PFSK-1 (cell line): ENCODE results near the gene NACC2.

Source experiments
- POLR2AphosphoS5 ChIP-seq: IDR thresholded peaks from 2 replicates; pipeline ENCODE4 v1.6.1; 2012; ENCODE audit warnings: low read depth, mild to moderate bottlenecking, control low read depth, low read length, moderate library complexity
- TAF1 ChIP-seq: IDR thresholded peaks from 2 replicates; pipeline ENCODE4 v1.6.1; 2012; ENCODE audit warnings: low read length, control low read depth, borderline replicate concordance; ENCODE audit not compliant: insufficient read depth
- TF ChIP-seq, protein P1 (sequence below), 2 experiments: IDR thresholded peaks; 2 replicates each; pipeline versions ENCODE4 v1.6.1 to v1.8.0; 2011 to 2012; ENCODE audit warnings: low read depth in 2 of 2, low read length in 2 of 2, control low read depth in 1 of 2, inconsistent platforms in 1 of 2, mild to moderate bottlenecking in 1 of 2, moderate library complexity in 1 of 2; ENCODE audit not compliant: insufficient read depth in 1 of 2

DNA sequence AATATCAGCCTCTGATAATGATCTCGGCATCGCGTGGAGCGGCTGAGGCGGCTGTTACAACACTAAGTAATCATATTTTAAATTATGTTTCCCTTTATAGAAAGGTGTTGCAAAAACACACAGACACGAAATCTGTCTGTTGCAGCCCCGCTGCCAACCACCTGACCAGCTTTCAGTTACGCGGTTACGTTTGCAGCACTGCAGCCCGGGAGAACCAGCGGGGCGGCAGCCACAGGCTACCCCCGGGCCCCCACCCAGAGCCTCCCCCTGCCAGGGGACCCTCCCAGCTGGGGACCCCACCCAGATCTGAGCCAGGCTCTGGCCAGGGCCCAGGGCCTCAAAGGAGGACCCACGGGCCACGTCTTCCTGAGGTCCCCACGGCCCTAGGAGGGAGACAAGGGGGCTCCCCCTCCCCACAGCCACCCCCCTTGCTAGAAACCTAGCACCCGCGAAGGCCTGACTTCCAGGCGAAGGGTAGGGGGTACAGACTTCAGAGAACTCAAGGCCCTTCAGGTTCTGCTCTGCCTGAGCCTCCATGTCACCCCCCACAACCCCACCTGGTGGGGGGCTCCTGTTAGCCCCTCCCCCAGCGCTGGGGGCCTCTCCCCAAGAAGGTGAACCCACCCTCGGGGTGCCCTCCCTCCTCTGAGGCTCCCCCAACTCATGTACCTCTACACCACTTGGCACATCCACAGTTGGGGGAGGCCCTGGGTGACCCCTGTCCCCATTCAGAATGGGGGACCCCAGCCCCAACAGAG is 6.0 kb downstream of the NACC2 start:
- TF ChIP-seq, protein P1, sequence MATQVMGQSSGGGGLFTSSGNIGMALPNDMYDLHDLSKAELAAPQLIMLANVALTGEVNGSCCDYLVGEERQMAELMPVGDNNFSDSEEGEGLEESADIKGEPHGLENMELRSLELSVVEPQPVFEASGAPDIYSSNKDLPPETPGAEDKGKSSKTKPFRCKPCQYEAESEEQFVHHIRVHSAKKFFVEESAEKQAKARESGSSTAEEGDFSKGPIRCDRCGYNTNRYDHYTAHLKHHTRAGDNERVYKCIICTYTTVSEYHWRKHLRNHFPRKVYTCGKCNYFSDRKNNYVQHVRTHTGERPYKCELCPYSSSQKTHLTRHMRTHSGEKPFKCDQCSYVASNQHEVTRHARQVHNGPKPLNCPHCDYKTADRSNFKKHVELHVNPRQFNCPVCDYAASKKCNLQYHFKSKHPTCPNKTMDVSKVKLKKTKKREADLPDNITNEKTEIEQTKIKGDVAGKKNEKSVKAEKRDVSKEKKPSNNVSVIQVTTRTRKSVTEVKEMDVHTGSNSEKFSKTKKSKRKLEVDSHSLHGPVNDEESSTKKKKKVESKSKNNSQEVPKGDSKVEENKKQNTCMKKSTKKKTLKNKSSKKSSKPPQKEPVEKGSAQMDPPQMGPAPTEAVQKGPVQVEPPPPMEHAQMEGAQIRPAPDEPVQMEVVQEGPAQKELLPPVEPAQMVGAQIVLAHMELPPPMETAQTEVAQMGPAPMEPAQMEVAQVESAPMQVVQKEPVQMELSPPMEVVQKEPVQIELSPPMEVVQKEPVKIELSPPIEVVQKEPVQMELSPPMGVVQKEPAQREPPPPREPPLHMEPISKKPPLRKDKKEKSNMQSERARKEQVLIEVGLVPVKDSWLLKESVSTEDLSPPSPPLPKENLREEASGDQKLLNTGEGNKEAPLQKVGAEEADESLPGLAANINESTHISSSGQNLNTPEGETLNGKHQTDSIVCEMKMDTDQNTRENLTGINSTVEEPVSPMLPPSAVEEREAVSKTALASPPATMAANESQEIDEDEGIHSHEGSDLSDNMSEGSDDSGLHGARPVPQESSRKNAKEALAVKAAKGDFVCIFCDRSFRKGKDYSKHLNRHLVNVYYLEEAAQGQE (IDR thresholded peaks at IDR 0.05; ENCODE audit: insufficient read depth in 1 of 2, low read depth in 2 of 2, low read length in 2 of 2) = no peak
- no peak for TF ChIP-seq POLR2AphosphoS5
- no peak for TF ChIP-seq TAF1
